ENCODE data around the gene SAMD14.

The SAMD14 gene

DNA sequence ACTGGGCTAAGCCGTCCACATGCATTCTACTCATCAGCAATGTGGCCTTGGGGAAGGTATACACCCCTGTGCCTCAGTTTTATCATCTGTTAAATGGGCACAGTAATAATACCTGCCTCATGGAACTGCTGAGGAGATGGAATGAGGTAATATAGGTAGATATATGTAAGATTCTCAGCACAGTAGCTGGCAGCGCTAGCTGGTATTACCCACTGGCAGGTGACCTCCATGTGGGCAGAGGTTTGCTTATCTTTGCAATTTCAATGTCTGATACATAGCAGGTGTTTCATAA lies 34.7 kb upstream of the SAMD14 start:
- no peak for DNase-seq

- DNase-seq = peak; percentile 36
Observed at GRCh38 chr17:50163843-50164696, 34.1 kb upstream of the SAMD14 start.

GRCh38 chr17:50162466-50163254 lies 32.7 kb upstream of the SAMD14 start:
- no peak for DNase-seq

DNA sequence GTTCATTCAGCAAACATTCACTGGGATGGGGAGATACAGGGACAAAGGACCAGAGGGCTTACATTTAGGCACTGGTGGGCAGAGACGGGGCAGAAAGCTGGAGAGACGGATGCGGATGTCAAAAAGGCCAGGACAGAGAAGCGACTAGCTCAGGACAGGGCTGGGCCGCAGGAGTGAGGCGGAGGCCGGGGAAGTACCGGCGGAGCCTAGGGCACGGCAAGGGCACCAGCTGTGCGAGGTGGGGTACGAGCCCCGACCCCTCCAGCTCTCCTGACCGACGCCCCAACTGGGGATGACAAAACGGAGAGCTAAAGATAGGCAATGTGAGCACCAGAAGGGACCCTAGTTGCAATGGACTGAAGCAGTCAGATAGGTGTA lies 31.9 kb upstream of the SAMD14 start:
- no peak for DNase-seq

GRCh38 chr17:50161023-50161910 lies 31.3 kb upstream of the SAMD14 start:
- DNase-seq = peak; percentile 96

- no peak for DNase-seq
Observed at GRCh38 chr17:50157891-50158290, 27.9 kb upstream of the SAMD14 start.

DNA sequence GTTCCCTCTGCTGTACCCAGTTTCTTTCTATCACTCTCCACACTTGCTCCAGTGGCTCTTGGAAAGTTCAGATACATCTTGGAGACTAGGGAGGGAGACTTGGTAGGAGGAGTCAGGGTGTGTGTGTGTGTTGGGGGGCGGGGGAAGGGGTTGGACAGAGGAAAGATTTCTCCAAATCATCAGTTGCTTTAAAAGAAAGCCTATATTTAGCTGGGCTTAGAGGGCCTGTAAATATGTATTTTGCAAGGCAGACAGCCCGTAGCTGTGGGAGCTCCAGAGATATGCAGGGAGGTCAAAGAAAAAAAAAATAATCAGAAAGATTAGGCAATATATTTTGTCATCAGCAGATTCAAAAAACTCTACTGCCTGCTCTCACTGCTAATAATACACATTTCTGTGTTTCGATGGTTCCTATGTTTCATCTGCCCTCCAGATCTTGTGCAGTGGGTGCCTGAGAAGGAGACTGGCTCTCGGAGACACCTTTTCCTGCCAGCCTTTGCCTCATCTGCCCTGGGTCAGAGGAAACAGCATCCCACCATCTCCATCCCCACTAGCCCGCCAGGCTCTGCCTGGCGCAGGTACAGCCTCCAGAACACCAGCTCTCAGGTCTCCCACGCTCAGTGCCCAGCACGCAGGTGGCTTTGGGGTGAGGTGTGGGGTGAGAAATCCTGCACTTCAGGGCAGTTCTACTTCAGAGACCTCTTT lies 25.3 kb upstream of the SAMD14 start:
- no peak for DNase-seq

DNA sequence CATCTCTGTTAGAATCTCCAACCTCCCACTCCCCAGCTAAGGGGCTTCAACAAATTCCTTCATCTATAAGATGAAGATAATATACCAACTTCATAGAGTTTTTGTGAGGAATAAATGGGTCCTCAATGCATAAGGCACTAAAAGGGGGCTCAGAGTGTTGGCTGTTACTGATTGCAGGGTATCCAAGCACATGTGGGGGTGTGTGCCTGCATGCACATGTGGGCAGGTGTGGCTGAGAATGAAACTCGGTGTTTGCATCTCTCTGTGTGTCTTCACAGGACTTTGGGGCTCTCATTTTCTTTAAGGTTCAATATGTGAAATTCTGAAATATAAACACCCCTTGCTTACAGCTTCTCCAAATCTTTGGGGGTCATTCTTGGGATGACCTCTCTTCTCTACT lies 24.6 kb upstream of the SAMD14 start:
- no peak for DNase-seq

DNA sequence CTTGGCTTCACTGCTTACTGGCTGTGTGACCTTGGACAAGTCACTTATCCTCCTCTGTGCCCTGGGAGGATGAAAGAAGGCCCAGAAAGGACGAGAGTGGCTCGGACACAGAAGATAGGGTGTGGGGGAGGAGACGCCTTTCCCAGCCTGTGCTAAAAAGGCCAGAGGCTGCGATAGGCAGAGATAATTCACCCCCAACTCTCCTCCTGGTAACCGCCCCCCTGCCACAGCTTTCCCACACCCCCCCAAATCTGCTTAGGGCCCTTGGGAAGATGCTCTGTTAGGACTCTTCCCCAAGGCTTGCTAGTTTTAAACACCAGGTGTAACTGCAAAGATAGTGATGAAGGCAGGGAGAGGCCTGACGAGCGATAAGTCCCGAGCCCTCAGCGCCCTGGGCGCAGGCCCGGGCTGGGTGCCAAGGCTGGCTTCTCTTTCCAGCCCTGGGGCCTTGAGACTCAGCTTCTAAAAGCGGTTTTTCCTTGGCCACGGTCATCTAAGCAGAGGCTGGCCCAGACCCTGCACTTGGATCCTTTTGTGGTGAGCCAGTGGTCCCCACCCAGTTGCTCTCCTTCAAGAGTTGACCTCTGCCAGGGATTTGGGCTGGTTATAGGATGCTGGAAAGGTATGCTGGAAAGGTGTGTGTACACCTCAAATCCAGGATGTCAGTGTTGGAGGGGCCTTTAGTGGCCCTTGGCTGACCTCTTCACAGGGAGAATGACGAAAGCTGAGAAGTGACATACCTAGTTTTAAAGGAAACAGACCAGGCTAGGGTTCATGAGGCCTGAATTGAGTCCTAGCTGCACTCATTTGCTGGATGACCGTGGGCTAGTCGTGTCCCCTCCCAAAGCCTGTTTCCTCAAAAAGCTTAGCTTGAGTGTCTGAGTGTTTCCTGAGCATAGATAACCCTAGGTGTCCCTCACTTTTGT lies 24.0 kb upstream of the SAMD14 start:
- DNase-seq = no peak

DNA sequence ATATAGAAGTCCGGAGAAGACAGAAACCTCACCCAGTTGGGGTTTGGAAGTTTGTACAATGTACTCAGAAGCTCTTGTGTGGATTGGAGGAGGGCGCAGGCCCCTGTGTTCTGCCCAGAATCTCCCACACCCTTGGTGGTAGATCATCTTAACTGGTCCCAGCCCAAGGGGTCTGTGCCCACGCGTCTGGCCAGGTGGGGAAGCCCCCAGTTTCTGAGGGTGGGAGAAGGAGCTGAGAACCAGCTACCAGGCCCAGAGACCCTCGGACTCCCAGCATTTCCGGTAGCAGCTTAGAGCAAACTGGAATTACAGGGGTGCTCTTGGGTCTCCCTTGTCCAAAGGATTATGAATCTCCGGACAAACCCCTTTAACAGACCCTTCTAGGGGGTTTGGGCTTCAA lies 22.8 kb upstream of the SAMD14 start:
- DNase-seq = no peak

DNA sequence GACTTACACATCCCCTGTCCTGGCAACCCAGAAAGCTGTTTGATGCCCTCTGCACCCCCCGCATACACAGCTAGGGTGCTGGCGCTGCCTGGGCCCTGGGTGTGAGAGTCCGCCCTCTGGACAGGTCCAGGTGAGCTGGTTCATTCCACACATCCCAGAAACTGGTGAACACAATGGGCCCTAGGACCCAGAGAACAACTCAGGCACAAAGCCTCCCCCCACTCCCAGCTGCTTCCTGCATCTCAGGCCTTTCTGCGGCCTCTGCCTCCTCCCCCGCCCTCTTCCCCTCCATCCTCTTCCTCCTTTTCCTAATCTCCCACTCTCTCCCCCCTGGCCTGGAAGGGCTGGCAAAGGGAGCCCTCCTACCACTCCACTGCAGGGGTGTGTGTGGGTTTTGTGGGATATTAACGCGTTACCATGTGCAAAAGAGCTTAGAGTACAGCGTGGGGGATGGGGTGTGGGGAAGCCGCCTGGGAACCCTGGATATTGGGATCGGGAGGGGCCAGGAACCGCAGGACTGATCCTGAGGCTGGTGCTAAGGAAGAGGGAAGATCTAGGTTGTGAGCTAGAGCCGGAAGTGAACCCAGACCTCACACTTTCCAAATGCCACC lies 22.1 kb upstream of the SAMD14 start:
- peak; percentile 51 for DNase-seq

- DNase-seq = peak; percentile 84
Observed at GRCh38 chr17:50151041-50151936, 21.3 kb upstream of the SAMD14 start.

DNA sequence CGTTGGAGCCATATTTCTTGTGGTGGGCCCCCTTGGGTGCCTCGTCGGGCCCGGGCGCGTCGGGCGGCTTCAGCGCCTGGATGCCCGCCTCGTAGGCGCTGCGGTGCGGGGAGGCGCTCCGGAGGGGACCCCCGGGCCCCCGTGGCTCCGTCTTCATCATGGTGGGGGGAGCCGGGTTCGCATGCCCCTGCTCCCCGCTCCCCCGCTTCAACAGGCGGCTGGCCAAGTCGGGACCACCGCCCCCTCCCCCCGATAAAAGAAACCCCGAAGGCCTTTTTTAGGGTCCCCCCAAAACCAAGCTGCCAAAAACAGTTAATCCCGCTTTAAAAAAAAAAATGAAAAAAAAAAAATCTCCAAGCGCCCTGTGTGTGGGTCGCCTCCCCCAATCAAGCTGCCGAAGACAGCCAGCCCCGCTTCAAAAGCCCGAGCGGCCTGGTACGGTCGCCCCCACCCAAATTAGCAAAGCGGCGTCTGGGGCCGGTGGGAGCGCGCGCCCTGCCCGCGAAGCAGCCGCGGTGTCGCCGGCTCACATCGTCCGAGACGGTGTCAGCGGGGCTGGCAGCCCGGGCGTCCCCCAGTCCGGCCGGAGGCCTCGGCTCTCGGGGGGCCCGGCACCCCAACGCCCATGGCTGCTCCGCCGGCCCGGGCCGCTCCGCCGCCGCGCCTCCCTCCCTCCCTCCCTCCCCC lies 20.5 kb upstream of the SAMD14 start, which contains the start of gene PPP1R9B:
TSS of gene PPP1R9B (minus strand) at position 324 of the 687 bp plus-strand sequence. CDS start at position 160, 164 bp downstream.
- DNase-seq = no peak

- peak; percentile 62 for DNase-seq
Observed at GRCh38 chr17:50149417-50150353, 19.7 kb upstream of the SAMD14 start.

- no peak for DNase-seq
Observed at GRCh38 chr17:50149091-50149416, 19.1 kb upstream of the SAMD14 start.

DNA sequence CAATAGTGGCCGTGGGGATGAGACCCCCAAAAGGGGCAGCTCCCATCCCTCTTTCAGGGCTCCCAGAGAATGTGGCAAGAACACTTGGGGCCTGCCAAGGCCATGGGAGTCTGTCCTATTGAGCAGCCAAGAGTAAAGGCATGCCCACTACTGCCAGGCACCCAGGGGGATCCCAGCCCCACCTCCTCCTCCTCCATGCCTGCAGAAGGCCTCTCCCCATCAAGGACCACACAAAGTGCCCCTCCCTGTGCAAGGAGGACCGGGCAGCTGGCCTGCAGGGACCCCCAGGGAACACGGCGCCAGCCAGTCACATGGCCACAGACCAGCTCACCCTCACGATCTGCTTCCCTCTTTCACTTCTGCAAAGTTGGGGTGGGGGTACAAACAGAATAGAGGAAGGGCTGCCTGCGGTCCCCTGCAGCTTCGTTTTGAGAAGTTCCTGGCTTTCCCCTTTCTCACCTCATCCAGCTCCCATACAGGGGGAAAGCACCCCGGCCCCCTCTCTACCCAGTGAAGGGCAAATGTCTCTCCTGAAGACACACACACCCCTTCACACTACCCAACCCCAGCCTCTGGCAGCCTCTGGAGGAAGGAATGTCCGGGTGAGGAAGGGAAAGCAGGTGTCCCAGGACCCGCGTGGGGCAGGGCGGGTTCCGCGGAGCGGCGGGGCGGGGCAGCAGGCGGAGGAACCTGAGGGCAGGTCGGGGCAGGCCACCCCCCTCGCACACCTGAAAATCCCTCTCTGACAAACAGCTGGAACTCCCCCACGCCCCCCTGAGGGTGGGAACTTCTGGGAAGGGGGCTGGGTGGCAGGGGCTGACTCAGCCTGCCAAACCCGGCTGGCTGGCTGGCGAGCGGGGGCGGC lies 18.5 kb upstream of the SAMD14 start:
- DNase-seq = peak; percentile 91

DNA sequence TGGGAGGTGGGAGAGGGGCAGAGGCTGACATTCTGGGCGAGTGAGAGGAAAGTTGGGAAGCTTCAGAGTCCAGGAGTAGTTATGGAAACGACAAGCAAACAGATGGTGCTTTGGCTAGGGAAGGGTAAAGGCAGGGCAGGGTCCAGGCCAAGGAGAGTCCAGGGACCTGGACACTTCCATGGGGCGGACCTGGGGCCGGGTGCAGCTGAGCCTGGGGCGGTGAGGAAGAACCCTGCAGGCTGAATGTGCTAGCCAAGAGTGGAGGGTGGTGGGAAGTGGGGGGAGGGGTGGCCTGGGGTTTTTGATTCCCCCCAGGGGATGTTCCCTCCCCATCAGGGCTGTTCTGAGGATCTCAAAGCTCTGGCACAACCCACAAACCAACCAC lies 17.9 kb upstream of the SAMD14 start:
- DNase-seq = no peak

All from activated CD8-positive, alpha-beta memory T cell treated with anti-CD3 and anti-CD28 coated beads, Interleukin-2, amount 50 U/mL, for 4 hours (primary cell).